NCI-H446 treated with DMSO at 0.1 percent for 48 hours (cell line): ENCODE measurements around the gene ATP2C2.

Experiments used
- DNase-seq: peaks from one replicate; lab custom pipeline; 2025; lab: John Stamatoyannopoulos, UW

The ATP2C2 gene

DNA sequence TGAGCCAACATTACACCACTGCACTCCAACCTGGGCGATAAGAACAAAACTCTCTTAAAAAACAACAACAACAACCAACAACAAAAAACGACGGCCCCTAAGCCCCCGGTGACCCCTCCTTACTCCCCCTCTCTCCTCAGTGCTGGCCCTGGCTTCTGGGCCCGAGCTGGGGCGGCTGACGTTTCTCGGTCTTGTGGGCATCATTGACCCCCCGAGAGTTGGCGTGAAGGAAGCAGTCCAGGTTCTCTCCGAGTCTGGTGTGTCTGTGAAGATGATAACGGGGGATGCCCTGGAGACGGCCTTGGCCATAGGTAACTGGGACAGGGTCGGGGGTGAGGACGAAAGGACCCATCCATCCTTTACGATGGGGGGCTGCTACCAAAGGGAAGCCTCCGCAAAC is 83.4 kb downstream of the ATP2C2 start:
- DNase-seq: no peak

DNA sequence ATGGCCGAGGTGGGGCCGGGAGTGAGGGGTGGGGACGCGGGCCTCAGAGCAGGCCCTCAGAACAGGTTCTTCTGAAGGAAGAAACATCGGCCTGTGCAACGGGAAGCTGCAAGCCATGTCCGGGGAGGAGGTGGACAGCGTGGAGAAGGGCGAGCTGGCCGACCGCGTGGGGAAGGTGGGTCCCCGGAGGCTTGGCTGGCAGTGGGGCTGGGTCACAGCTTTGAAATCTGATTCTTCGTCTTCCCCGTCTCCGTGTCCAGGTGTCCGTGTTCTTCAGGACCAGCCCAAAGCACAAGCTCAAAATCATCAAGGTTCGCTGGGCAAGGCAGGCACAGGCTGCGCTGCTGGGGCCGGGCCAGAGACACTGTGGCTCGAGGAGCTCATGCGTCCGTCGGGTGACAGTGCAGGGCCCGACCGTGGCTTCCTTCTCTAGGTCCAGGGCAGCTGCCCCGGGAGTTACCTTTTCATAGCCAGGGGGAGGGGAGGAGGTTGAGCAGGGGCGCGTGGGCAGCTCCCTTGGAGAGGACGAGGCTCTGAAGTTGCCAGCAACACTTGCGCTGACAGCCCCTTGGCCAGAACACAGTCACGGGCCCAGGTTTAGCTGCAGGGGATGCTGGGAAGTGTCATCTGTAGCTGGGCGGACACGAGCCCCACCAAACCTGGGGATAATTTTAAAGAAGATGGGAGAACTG is 84.9 kb downstream of the ATP2C2 start:
- no peak for DNase-seq

DNA sequence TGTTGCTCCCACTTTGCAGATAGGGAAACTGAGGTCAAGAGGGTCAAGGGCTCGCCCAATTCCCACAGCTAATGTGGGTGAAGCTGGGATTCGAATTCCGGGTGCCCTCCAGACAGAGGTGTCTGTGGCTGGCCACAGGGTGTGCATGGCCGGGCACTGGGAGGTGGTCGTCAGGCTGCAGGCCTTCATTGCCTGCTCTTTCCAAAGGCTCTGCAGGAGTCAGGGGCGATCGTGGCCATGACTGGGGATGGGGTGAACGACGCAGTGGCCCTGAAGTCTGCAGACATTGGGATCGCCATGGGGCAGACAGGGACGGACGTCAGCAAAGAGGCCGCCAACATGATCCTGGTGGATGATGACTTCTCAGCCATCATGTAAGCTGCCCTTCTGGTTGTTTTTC is 86.3 kb downstream of the ATP2C2 start:
- no peak for DNase-seq

DNA sequence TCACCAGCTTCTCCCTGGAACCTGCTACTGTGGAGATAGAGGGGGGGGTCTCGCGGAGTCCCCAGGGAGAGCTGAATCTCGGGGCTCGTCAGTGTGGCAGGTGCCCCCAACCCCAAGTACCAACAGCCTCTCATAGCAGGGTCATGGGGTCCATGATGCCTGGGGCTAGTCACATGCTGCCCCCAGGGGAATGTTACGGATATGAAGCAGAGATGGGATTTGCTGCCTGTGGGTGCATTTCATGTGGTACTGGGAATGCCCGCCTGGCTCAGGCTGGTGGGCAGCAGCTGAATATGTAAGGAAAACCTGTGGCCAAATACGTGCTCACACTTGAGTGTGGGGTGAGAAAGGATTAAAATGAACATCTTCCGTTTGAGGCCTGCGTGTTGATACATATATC is 86.7 kb downstream of the ATP2C2 start:
- DNase-seq: no peak

DNA sequence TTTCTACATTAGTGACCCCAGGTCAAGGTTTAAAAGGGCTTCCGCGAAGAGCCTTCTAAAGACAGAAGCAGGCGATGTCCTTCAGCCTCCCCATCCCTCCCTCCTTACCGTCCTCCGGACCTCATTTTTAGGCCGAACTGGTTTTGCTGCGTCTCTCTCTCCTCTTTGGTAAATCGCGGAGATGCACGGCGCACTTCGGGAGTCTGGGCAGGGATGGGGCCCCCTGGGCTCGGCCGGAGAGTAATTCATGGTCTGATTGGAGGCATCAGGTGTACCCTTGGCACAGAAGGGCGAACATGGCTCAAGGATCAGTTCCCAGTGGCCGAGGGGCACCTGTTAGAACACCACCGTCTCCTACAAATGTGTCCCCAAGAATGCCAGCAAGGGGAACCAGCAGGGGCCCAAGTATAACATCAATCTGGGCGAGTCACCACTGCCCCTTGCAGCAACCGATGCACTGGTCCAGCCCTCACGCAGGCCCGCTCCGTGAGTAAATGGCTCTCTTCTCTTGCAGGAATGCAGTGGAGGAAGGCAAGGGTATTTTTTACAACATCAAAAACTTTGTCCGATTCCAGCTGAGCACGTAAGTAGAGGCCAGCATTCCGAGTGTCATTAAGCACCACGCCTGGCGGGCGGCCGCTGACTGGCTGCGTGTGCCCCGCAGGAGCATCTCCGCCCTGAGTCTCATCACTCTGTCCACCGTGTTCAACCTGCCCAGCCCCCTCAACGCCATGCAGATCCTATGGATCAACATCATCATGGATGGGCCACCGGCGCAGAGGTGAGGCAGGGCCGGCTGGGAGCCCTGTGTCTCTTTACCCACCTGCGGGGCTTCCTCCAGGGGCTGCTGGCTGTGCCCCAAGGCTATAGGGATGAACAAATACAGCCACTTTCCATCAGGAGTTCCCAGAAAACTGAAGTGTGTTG is 90.5 kb downstream of the ATP2C2 start:
- DNase-seq: no peak

DNA sequence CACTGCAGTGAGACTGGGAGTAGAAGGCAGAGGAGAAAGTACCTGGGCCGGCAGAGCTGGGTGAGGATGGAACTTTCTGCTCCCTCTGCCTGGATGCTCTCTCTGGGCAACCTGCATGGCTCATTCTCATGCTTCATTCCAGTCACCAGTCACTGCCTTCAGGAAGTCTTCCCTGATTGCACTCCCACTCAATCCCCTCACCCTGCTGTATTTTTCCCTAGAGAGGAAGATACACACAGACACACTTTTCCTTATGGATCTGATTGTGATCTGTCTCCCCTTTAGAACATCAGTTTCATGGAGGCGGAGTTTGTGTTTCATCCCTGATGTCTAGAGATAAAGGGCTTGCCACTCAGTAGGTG is 91.2 kb downstream of the ATP2C2 start:
- no peak for DNase-seq

DNA sequence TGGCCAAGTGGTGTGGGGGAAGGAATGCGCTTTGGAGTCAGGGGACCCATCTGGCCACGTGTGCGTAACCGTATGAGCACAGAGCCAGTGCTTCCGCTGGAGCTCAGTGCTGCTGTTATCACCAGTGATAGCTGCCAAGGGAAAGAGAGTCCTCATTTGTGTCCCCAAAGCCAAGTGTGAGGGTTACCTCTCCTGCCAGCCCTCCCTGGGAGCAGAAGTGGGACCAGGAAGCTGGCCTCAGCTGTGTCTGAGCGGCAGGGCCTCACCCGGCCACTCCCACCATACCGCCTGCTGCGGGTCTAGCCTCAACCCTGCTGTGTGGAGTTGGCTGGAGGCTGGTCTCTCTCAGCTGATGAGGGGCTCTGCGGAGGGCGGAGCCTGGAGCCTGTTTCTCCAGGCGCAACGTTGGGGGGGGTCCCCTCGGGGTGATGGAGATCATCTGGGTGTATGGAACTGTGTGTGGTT is 91.6 kb downstream of the ATP2C2 start:
- DNase-seq: no peak

DNA sequence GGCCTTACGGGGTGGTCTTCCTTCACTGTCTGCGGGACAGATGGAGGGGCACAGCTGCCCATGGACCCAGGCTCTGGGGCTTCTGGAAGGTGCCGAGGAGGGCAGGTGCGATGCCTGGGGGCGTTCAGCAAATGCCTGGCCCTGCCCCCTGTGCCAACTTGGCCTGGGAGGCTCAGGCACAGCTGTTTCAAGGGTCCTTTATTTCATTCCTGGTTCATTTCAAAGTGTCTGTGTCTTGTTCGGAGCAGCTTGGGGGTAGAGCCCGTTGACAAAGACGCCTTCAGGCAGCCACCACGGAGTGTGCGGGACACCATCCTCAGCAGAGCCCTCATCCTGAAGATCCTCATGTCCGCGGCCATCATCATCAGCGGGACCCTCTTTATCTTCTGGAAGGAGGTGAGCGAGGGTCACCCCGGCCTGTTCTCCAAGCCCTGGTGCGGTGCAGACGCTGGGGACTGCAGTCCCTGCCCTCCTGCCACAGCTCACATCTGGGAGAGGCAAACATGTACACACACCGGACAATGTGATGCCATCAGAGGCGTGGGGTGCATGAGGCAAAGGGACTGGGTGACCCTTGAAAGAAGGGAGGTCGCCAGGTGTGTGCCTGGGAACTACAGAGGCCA is 92.2 kb downstream of the ATP2C2 start:
- no peak for DNase-seq

DNA sequence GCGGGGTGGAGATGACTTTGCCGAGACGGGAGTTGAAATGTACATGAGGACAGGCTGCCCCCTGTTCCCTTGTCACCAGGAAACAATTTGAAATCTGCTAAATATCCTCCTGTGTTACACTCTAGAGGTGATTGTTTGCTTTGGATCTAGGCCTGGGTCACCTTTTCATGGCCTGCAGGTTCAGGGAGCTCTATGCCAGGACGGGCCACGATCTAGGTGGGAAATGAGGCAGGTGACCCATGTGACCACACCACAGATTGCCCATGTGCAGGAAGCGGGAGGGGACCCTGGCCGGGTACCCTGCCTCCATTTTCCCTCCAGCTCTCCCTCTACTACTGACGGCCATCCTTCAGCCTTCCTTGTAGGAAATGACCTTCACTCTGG is 92.7 kb downstream of the ATP2C2 start:
- DNase-seq: no peak

DNA sequence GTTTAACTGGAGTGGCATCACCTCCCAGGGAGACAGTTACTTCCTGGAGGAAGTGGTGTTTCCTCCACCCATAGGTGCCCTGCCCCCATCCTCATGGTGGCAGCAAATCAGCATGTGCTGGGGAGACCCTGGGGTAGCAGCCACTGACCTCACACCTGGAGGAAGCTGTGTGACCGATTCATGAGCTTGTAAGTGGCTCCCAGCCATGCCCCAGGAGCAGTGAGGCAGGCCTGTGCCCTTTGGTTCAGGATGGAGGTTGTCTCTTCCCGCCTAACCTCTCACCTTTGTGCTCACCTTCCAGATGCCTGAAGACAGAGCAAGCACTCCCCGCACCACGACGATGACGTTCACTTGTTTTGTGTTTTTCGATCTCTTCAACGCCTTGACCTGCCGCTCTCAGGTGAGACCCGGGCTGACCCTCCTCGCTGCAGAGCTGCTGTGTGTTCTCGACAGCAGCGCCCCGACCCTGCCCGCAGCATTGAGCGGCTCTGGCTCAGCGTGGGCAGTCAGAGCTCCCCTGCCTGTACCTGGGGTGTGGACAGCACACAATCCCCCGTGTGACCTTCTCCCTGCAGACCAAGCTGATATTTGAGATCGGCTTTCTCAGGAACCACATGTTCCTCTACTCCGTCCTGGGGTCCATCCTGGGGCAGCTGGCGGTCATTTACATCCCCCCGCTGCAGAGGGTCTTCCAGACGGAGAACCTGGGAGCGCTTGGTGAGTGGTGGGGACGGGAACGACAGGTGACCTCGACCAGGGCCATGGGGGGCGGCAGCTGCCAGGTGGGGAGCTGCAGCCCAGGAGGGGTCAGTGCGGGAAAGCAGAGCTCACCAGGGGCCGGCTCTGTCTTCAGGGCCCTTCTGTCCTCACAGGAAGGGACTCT is 93.3 kb downstream of the ATP2C2 start:
- no peak for DNase-seq

DNA sequence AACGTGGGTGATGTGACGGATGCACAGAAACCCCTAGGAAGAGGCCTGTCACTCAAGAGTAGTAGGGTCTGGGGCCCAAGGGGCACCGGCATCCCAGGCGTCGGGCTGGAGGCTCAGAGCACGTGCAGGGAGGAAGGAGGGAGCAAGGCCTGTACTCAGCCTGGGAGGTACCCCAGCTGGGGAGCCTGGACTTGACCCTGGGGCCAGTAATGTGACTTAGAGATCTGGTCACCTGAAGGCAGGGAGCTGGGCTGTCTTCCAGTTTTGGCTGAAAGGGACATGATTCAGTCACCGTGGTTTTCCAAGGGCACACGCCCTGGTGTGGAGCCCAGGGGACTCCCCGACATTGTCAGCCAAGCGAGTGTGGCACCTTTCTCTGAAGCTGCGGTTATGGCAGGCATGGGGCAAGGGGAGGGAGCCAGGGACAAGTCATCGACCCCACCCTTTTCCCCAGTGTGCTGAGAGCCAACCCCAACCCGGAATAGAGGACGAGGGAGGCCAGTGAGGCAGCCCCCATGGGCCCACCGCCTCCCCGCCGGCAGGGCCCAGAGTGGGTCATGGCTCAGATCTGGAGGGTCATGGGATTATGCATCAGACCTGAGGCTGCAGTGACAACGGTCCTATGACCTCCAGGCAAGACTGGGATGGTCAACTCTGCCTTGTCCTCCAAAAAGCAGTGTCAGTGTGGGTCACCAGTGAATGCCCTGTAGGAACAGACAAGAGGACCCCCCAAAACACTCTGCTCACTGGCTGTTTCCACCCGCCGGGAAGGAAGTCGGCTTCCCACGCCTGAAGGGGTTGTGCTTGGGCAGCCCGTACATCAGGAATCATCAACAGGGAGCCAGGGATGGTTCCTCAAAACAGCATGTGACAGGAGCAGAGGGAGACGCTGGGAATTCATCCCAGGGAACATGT is 94.2 kb downstream of the ATP2C2 start:
- DNase-seq: no peak

DNA sequence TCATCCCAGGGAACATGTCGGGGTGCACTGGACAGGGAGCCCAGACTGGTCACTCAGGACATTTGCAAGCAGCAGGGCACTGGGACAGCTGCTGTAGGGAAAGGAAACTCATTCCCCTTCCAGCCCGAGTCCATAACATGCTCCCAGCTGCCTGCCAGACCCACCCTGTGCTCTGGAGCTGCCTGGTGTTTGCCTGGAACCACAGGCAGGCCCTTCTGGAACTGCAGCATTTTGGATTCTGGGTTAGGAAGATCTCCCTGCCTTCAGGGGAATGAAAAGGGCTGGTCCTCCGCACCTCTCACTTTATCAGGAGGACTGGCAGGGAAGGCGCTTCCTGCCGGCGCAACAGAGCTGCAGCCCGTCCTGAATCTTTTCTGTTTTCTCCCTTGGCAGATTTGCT is 94.9 kb downstream of the ATP2C2 start:
- no peak for DNase-seq

DNA sequence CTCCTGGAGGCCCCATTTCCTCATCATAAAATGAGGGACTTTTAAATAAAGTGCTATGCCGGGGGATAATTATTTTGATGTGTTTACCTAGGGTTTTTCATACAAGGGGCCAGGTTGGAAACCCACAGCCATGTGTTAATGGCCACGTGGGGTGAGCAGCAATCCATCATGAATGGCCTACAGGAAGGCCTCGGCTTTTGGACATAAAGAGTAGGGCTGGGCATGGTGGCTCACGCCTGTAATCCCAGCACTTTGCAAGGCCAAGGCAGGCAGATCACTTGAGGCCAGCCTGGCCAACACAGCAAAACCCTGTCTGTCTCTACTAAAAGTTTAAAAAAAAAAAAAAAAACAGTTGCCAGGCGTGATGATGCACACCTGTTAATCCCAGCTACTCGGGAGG is 95.8 kb downstream of the ATP2C2 start:
- DNase-seq: no peak

DNA sequence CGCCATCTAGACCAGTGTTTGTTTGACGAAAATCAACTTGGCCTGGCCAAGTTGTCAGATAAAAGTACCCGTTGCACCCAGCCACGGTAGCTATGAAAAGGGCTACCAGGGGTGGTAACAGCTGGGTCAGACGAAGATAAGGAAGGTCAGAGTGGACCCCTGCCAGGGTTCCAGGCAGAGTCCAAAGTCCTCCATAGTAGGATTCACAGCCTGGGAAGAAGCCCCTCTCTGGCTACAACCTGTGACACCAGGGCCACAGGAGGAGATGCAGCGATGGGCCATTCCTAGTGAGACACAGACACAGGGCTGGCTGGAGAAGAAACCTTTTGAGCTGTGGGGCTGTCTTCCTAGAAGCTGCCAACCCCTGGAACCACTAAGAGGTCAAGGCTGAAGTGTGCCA is 96.8 kb downstream of the ATP2C2 start:
- DNase-seq: no peak

DNA sequence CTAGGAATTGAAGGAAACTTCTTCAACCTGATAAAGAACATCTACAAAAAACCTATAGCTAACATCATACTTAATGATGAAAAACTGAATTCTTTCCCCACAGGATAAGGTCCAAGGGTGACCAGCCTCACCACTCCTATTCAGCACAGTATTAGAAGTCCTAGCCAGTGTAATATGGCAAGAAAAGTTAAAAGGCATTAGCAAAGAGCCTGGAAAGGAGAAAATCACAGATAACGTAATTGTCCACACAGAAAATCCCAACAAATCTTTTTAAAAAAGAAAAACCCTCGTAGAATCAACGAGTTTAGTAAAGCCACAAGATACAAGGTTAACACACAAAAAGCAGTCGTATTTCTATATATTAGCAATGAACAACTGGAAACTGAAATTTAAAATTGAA is 98.4 kb downstream of the ATP2C2 start:
- DNase-seq: no peak

DNA sequence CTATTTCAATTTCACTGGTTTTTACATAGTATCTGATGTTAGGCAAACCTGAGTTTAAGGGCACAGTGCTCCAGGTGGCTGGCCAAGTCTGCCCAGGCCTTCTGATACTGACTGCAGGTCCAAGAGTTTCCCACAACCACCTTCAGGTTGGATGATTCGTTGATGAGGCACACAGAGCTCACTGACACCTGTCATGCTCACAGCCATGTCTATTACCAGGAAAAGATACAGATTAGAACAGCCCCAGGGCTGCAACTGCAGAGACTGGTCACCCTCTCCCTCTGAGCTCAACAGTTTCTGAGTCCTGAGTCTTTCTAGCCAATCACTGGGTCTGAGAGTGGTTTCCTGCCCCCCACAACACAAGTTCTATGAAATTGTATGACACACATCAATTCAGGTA is 98.9 kb downstream of the ATP2C2 start:
- DNase-seq: no peak

DNA sequence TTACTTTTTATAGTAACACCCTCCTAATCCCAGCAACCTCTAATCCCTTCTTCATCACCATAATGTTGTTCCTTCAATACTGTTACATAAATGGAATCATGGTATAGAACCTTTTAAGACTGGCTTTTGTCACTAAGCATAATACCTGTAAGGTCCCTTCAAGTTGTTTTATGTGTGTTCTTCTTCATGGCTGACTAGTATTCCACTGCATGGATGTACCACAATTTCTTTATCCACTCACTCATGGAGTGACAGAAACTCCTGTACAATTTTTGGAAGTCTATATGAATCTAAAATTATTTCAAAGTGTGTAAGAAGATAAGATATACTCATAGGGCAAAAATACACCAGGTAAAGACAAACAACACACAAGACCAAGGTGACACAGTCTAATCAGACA is 99.4 kb downstream of the ATP2C2 start:
- no peak for DNase-seq

DNA sequence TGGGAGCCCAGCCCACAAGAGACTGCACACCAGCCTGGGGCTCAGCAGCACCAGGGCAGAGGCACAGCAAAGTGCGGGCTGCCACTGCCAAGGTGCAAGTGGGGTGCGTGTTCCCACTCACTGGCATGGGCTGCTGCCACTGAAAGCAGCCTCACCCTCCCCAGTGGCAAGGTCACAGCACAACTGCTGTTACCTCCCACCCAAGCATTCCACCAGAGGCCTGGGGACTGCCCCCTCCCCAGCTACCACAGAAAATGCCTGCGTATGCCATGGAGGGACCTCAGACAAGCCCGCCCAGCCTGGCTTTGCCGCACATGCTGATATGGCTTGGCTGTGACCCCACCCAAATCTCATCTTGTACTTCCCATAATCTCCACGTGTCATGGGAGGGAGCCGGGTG is 103.0 kb downstream of the ATP2C2 start:
- no peak for DNase-seq

DNA sequence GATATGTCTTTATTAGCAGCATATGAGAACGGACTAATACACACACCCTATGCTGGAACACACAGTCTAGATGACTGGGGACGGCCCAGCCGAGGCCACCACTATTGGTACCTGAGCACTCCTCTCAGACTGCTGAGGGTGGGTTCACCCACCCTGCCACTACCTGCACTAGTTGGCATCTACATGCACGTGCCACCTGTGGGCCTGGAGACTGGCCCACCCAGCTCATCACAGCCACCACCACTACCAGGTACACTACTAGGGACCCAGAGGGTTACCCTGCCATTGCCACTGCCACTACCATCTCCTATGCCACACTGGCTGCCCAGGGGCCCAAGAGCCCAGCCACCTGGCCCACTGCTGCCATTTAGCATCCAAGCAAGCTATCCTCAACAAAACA is 103.6 kb downstream of the ATP2C2 start:
- DNase-seq: no peak

DNA sequence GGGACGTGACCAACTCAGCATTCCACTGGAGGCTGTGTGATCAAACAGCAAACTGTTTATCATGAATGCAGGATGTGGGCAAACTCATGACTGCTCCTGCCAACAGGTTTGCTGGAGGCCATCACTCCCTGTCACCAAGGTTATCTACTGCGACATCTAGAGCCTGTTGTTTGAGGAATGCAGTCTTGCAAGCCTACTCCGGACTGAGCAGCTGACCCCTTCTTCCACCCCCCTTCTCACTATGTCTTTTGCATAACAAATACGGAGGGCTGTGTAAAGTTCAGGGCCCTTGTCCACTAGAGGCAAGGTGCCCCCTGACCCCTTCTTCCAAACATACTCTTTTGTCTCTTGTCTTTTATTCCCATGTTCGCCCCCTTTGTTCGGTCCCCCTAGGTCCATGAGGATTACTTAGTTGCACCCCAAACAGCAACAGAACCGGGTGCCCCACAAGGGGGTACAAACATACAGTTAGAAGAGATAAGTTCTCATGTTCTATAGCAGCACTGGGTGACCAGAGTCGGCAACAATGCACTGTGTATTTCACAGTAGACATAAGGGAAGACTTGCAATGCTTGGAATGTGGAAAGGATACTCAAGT is 107.4 kb downstream of the ATP2C2 start:
- DNase-seq: no peak

DNA sequence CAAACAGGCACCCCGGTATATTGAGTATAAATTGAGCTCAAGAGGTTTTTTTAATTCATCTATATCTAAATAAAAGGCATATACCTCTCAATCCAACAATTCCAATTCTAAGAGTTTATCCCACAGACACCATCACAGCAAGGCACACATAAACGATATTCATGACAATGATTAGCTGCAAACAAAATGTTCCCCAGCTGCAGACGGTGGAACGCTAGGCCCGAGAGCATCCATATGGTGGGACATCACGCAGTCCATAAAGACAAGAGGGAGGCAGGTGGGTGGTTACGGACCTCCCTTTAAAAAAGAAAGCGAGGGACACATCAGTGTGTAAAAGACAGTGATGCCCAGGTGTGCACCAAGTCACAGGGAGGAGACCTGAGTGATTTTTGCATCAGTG is 108.1 kb downstream of the ATP2C2 start:
- DNase-seq: no peak
